Measurements from ENCODE around the gene CLCC1. TPM values are rescaled to one million over a fixed set of nuclear protein-coding genes. Genes with fewer than 3 reads are reported as not detected.

The CLCC1 gene
- total RNA-seq, 2 experiments from 2014 or later: 8.6 to 9.1 TPM

DNA sequence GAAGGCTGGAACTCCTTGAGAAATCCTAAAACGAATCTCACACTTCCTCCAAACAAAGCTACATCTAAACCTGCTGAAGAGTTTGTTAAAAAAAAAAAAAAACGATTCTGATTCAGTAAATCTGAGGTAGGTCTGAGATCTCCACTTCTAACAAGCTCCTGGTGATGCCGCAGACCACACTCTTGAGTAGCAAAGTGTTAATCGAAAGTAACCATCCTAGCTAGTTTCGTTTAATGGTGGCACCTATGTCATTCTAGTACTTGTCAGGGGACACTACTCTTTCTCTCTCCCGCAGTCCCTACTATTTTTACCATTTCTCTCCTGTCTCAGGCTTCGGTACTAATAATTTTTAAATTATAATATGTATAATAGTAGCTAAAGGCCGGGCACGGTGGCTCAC, 2.1 kb downstream of the CLCC1 start:
- H3K9me3 ChIP-seq (ENCODE audit: control insufficient read depth in 1 of 2, insufficient read depth in 1 of 2, low read length in 2 of 2): peaks cover 0 to 3% of the 10 kb centered on the region in 2 experiments
- Mint-ChIP-seq H3K36me3 (ENCODE audit: low read depth) (peaks cover 40% of the 10 kb centered on the region), H3K4me3 (no peak overlapping the region), H3K9me3 (no peaks in the 10 kb centered on the region), H3K27ac (no peak overlapping the region), H3K4me1 (ENCODE audit: low read depth) (peaks cover 66% of the 10 kb centered on the region), H3K27me3 (no peaks in the 10 kb centered on the region)
- intact Hi-C loops (cut with DNase I, micrococcal nuclease): loop anchor here (5.0 kb wide), 4 partner anchors 81 to 214 kb away; partner anchors contain the start of genes ELAPOR1 (in 1 of the 2), STXBP3 (in 1 of the 2), TMEM167B (in 1 of the 2) and WDR47 (in 1 of the 2)
- no peaks in the 10 kb centered on the region for H3K27me3 ChIP-seq (ENCODE audit: control insufficient read depth in 1 of 2, insufficient read depth in 2 of 2, low read length in 2 of 2)
- DNase-seq: peak in 3 of 14 experiments; percentile 43 to 70 (median 60)
- POLR2A ChIA-PET: interaction anchor here (0.8 to 3.3 kb wide), 4 partner anchors 81 to 669 kb away, joined by 3 to 22 read pairs (median 15); partner anchors contain the start of genes PRPF38B and WDR47
- CTCF ChIA-PET: interaction anchor here (1.2 to 1.6 kb wide), 2 partner anchors 139 to 152 kb away, joined by 3 to 5 read pairs; a partner anchor contains a TSS
- no peak overlapping the region for H3K27ac ChIP-seq (ENCODE audit: low read depth in 1 of 2, low read length in 2 of 2)
- TF ChIP-seq, protein P1, sequence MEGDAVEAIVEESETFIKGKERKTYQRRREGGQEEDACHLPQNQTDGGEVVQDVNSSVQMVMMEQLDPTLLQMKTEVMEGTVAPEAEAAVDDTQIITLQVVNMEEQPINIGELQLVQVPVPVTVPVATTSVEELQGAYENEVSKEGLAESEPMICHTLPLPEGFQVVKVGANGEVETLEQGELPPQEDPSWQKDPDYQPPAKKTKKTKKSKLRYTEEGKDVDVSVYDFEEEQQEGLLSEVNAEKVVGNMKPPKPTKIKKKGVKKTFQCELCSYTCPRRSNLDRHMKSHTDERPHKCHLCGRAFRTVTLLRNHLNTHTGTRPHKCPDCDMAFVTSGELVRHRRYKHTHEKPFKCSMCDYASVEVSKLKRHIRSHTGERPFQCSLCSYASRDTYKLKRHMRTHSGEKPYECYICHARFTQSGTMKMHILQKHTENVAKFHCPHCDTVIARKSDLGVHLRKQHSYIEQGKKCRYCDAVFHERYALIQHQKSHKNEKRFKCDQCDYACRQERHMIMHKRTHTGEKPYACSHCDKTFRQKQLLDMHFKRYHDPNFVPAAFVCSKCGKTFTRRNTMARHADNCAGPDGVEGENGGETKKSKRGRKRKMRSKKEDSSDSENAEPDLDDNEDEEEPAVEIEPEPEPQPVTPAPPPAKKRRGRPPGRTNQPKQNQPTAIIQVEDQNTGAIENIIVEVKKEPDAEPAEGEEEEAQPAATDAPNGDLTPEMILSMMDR (IDR thresholded peaks at IDR 0.05): no peak
- H3K4me1 ChIP-seq (ENCODE audit: insufficient read depth, low read length): peaks cover 48% of the 10 kb centered on the region
- no peaks in the 10 kb centered on the region for H3K36me3 ChIP-seq (ENCODE audit: insufficient read depth, low read length)
- no peak overlapping the region for H3K4me3 ChIP-seq (ENCODE audit: low read length)
- ATAC-seq (ENCODE audit: poor library complexity): no peak

DNA sequence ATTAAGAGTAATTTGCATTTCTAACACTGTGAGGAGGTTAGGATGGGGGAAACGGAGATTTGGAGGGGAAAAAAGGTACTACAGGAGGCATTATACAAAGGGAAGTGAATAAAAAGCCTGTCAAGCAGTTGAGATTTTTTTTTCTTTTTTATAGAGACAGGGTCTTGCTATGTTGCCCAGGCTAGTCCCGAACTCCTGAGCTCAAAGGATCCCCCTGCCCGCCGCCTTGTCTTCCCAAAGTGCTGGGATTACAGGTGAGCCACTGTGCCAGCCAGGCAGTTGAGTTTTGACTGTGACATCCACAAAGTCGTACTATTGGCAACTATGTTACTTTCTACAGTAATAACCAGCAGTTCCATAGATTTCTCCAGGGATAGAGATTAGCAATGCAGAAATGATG, 2.6 kb downstream of the CLCC1 start:
- no peak overlapping the region for H3K27ac Mint-ChIP-seq
- no peaks in the 10 kb centered on the region for H3K9me3 Mint-ChIP-seq
- ATAC-seq (ENCODE audit: poor library complexity): no peak
- Histone ChIP-seq H3K36me3 (ENCODE audit: insufficient read depth, low read length) (no peaks in the 10 kb centered on the region), H3K27ac (ENCODE audit: low read depth in 1 of 2, low read length in 2 of 2) (no peak overlapping the region), H3K27me3 (ENCODE audit: control insufficient read depth in 1 of 2, insufficient read depth in 2 of 2, low read length in 2 of 2) (no peaks in the 10 kb centered on the region), H3K4me1 (ENCODE audit: insufficient read depth, low read length) (peaks cover 53% of the 10 kb centered on the region), H3K4me3 (ENCODE audit: low read length) (no peak overlapping the region), H3K9me3 (ENCODE audit: control insufficient read depth in 1 of 2, insufficient read depth in 1 of 2, low read length in 2 of 2) (peaks cover 0 to 8% of the 10 kb centered on the region in 2 experiments)
- no peak for DNase-seq
- no peaks in the 10 kb centered on the region for H3K27me3 Mint-ChIP-seq
- H3K4me1 Mint-ChIP-seq (ENCODE audit: low read depth): peaks cover 70% of the 10 kb centered on the region
- H3K36me3 Mint-ChIP-seq (ENCODE audit: low read depth): peaks cover 43% of the 10 kb centered on the region
- intact Hi-C loops (cut with DNase I, micrococcal nuclease): loop anchor here (5.0 kb wide), 4 partner anchors 82 to 213 kb away; partner anchors contain the start of genes ELAPOR1 (in 1 of the 2), STXBP3 (in 1 of the 2), TMEM167B (in 1 of the 2) and WDR47 (in 1 of the 2)
- peak overlapping the region; percentile 78 for H3K4me3 Mint-ChIP-seq
- CTCF ChIA-PET: interaction anchor here (1.2 to 1.6 kb wide), 2 partner anchors 140 to 152 kb away, joined by 3 to 5 read pairs; a partner anchor contains a TSS
- TF ChIP-seq, protein P1 (IDR thresholded peaks at IDR 0.05): no peak
- POLR2A ChIA-PET: interaction anchor here (0.8 to 3.3 kb wide), 3 partner anchors 139 to 669 kb away, joined by 3 to 22 read pairs (median 10); partner anchors contain the start of gene PRPF38B

DNA sequence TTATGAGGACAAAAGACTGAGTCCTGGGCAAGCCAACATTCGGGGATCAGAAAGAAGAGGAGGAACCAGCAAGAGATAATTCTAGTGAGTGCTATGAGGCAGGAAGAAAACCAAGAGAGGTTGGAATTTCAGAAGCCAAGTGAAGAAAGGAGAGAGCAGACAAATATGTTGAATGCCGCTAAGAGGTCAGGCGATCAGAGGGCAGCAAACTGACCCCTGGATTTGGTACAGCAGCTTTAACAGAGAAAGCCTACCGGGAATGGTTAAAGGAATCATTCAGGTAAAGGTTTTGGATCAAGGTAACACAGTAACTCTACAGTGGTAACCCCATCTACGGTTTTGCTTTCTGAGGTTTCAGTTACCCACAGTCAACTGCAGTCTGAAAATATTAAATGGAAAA, 5.4 kb downstream of the CLCC1 start:
- intact Hi-C loops (cut with DNase I, micrococcal nuclease): no loop called here
- H3K9me3 Mint-ChIP-seq: no peaks in the 10 kb centered on the region
- no peaks in the 10 kb centered on the region for H3K27me3 Mint-ChIP-seq
- peaks cover 2% of the 10 kb centered on the region for H3K36me3 ChIP-seq (ENCODE audit: insufficient read depth, low read length)
- H3K27me3 ChIP-seq (ENCODE audit: control insufficient read depth in 1 of 2, insufficient read depth in 2 of 2, low read length in 2 of 2): no peaks in the 10 kb centered on the region
- H3K4me3 ChIP-seq (ENCODE audit: low read length): no peak overlapping the region
- H3K4me3 Mint-ChIP-seq: no peak overlapping the region
- H3K4me1 ChIP-seq (ENCODE audit: insufficient read depth, low read length): peaks cover 51% of the 10 kb centered on the region
- ChIA-PET POLR2A (interaction anchor here (1.0 to 1.4 kb wide), 2 partner anchors 84 to 266 kb away, joined by 3 to 10 read pairs; partner anchors contain the start of genes PRPF38B and WDR47), CTCF (no interaction called here)
- H3K4me1 Mint-ChIP-seq (ENCODE audit: low read depth): peaks cover 58% of the 10 kb centered on the region
- TF ChIP-seq, protein P1 (IDR thresholded peaks at IDR 0.05): no peak
- H3K27ac Mint-ChIP-seq: no peak overlapping the region
- H3K9me3 ChIP-seq (ENCODE audit: control insufficient read depth in 1 of 2, insufficient read depth in 1 of 2, low read length in 2 of 2): peaks cover 0 to 8% of the 10 kb centered on the region in 2 experiments
- DNase-seq (no peak), ATAC-seq (ENCODE audit: poor library complexity) (no peak)
- peaks cover 61% of the 10 kb centered on the region for H3K36me3 Mint-ChIP-seq (ENCODE audit: low read depth)
- no peak overlapping the region for H3K27ac ChIP-seq (ENCODE audit: low read depth in 1 of 2, low read length in 2 of 2)

Data from CD4-positive, alpha-beta T cell (primary cell).